ENCODE data around the gene FASN. TPM values are rescaled to one million over a fixed set of nuclear protein-coding genes. Genes with fewer than 3 reads are reported as not detected.

The FASN gene
- total RNA-seq, 2 experiments from 2014 or later: 255 to 261 TPM

DNA sequence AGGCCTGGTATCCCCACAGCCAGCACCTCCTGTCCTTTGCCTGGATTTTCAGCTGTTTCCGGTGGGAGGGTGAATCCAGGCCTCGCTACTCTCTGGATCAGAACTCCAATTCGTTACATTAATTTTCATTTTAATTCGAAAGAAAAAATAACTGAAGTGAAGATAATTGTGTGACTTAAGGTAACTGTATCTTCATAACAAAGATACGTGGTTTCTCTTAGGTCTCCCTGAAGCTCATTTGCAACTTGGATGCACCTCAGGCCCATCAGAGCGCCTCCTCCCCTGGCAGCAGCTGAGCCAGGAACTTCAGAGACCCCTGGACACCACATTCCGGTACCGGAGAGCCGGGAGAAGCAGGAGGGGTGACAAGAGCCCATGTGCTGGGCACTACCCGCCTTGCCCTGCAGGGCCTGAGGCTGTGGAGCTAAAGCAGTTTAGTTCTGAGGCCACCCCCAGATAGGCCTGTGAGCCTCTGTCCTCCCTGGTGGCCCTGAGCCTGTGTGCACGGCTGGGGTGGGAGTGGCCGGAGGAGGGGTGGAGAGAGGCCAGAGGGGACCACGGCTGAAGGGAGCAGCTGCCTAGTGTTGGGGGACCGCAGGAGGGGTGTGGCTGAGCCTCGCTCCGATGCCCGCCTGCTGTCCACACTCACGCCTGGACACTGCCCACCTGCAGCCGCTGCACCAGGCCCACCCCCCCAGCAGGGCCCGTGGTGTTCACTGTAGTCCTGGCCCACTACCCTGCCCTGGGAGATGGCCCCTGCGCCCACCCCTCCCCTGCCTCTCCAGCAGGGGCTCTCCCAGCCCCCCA is 21.0 kb downstream of the FASN start:
- Mint-ChIP-seq H3K27me3 (ENCODE audit: low read depth) (peaks cover 3% of the 10 kb centered on the region), H3K9me3 (ENCODE audit: insufficient read depth) (no peaks in the 10 kb centered on the region), H3K27ac (no peak overlapping the region), H3K4me1 (ENCODE audit: low read depth) (no peaks in the 10 kb centered on the region), H3K4me3 (no peak overlapping the region), H3K36me3 (ENCODE audit: low read depth) (peaks cover 13% of the 10 kb centered on the region)
- ChIA-PET CTCF (interaction anchor here (0.5 kb wide), 1 partner anchor 50 kb away, joined by 3 read pairs; no protein-coding TSS in a partner anchor), POLR2A (interaction anchor here (1.3 to 1.4 kb wide), 2 partner anchors 10 to 11 kb away, joined by 4 to 7 read pairs; partner anchors contain the start of gene DUS1L)
- ATAC-seq (no peak), DNase-seq (no peak)

DNA sequence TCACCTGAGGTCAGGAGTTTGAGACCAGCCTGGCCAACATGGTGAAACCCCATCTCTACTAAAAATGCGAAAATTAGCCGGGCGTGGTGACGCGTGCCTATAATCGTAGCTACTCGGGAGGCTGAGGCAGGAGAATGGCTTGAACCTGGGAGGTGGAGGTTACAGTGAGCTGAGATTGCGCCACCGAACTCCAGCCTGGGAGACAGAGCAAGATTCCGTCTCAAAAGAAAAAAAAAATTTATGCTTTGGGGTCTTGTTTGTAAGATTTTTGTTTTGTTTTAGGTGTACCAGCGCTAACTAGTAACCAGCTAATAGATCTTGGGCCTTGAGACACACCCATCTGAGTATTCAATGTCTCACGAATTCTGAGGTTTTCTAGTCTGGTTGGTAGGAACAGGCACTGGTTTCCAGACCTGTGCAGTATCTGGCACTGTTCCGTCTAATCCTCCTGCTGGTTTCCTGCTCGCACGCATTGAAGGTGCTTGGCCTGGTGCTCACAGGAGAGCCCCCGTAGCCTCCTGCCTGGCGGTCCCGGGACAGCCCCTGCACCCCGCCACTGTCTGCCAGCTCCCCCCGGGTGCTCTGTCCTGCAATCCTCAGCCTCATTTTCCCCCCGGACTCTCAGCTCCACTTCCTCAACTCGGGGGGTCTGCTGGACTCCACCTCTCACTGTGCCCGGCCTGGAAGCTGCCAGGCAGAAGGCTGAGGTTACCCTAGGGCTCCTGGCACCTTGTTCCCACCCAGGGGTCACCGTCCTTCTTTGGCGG is 21.8 kb downstream of the FASN start:
- ChIA-PET POLR2A (interaction anchor here (1.3 kb wide), 1 partner anchor 10 kb away, joined by 4 read pairs; no protein-coding TSS in a partner anchor), CTCF (no interaction called here)
- Mint-ChIP-seq H3K27ac (no peak overlapping the region), H3K4me1 (ENCODE audit: low read depth) (no peaks in the 10 kb centered on the region), H3K36me3 (ENCODE audit: low read depth) (peaks cover 13% of the 10 kb centered on the region), H3K27me3 (ENCODE audit: low read depth) (peaks cover 3% of the 10 kb centered on the region), H3K9me3 (ENCODE audit: insufficient read depth) (no peaks in the 10 kb centered on the region), H3K4me3 (no peak overlapping the region)
- DNase-seq: no peak
- ATAC-seq: no peak

DNA sequence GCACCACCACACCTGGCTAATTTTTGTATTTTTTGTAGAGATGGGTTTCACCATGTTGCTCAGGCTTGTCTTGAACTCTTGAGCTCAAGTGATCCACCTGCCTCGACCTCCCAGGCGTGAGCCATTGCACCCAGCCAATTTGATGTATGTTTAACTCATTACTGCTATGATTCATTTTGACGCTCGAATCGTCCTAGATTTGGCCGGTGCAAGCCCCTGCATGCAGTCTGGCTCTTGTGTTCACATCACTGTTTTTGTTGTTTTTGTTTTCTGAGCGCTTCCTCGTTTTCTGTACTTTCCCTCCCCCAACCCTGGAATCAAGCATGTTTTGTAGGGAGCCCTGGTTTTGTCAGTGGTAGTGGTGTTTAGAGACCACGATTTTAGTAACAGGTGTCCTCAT is 24.6 kb downstream of the FASN start:
- Mint-ChIP-seq H3K4me3 (no peak overlapping the region), H3K36me3 (ENCODE audit: low read depth) (peaks cover 3% of the 10 kb centered on the region), H3K4me1 (ENCODE audit: low read depth) (no peaks in the 10 kb centered on the region), H3K27ac (no peak overlapping the region), H3K9me3 (ENCODE audit: insufficient read depth) (no peaks in the 10 kb centered on the region), H3K27me3 (ENCODE audit: low read depth) (peaks cover 3% of the 10 kb centered on the region)
- CTCF ChIA-PET: no interaction called here
- DNase-seq: no peak
- ATAC-seq: no peak
- POLR2A ChIA-PET: no interaction called here

DNA sequence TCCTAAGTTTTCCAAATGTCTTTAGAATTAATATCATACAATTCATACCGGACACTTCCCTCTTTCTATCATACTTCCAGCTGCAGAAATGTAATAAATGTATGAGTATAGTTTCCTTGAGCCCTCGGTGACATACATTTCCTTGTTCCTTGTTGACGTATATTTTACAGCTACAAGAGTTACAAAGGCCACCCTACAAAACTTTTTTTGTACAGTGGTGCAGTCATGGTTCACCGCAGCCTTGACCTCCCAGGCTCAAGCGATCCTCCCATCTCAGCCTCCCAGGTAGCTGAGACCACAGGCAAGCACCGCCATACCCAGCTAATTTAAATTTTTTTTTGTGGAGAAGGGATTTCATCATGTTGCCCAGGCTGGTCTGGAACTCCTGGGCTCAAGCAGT is 25.2 kb downstream of the FASN start:
- ChIA-PET CTCF (interaction anchor here (1.2 kb wide), 1 partner anchor 36 kb away, joined by 3 read pairs; no protein-coding TSS in a partner anchor), POLR2A (no interaction called here)
- Mint-ChIP-seq H3K27ac (no peak overlapping the region), H3K4me1 (ENCODE audit: low read depth) (no peaks in the 10 kb centered on the region), H3K4me3 (no peak overlapping the region), H3K27me3 (ENCODE audit: low read depth) (peaks cover 3% of the 10 kb centered on the region), H3K36me3 (ENCODE audit: low read depth) (no peaks in the 10 kb centered on the region), H3K9me3 (ENCODE audit: insufficient read depth) (no peaks in the 10 kb centered on the region)
- ATAC-seq (no peak), DNase-seq (no peak)

DNA sequence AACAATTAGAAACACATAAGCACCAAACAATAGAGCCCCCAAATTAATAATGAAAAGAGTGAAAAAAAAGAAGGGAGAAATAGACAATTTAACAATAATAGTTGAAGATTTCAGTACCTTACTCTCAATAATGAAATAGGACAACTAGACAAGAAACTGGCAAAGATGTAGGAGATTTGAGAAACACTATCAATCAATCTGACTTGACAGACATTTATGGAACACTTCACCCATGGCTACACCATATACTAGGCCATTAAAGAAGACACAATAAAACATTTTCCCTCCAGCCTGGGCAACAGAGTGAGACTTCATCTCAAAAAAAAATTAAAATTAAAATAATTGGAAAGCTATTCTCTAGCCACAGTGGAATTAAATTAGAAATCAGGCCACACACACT is 27.4 kb downstream of the FASN start:
- Mint-ChIP-seq H3K9me3 (ENCODE audit: insufficient read depth) (no peaks in the 10 kb centered on the region), H3K4me3 (no peak overlapping the region), H3K4me1 (ENCODE audit: low read depth) (peaks cover 7% of the 10 kb centered on the region), H3K27me3 (ENCODE audit: low read depth) (peaks cover 3% of the 10 kb centered on the region), H3K36me3 (ENCODE audit: low read depth) (no peaks in the 10 kb centered on the region), H3K27ac (no peak overlapping the region)
- ATAC-seq: no peak
- DNase-seq: no peak
- CTCF ChIA-PET: interaction anchor here (2.3 kb wide), 1 partner anchor 33 kb away, joined by 6 read pairs; the partner anchor contains the start of gene DCXR
- POLR2A ChIA-PET: no interaction called here

DNA sequence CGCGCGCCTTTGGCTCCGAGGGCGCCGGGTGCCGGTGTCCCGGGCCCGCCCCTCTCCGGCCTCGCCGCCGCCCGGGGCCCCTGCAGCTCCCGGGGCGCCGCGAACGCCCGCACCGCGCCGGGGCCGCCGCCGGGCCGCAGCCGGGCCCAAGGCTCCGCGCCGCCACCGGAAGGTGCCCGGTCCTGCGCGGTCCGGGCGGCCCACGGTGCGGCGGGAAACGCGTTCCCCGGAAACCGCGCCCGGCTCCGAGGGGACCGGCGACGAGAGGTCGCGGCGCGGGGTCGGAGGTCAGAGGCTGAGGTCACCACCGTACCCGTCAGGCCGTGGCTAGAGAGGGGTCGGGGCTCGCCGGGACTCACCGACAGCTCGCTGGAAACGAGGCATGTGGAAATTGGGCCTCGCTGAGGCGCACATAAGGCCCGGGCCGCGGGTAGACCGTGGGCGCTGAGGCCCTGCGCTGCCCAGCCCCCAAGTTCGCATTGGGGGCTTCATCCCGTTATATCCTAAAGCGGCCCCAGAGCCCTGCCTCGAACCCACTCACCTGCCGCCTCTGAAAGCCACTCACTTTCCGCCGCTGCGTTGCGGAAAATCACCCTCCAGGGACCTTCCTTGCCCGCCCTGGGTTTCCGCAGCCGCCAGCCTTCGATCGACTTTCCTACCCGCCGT is 32.3 kb downstream of the FASN start, which contains the start of gene DUS1L:
Gene DUS1L (minus strand): TSS at position 167 of the 666 bp plus-strand sequence. CDS start 745 bp downstream, outside the sequence.
- Mint-ChIP-seq H3K27ac (peak within 1 kb of the TSS; percentile 86), H3K27me3 (ENCODE audit: low read depth) (no peaks in the 10 kb centered on the region), H3K4me3 (peak within 1 kb of the TSS; percentile 84), H3K36me3 (ENCODE audit: low read depth) (no peaks in the 10 kb centered on the region), H3K9me3 (ENCODE audit: insufficient read depth) (no peaks in the 10 kb centered on the region), H3K4me1 (ENCODE audit: low read depth) (peaks cover 19% of the 10 kb centered on the region)
- ChIA-PET POLR2A (interaction anchor here (0.6 to 2.2 kb wide), 4 partner anchors 12 to 31 kb away, joined by 3 to 7 read pairs (median 4); partner anchors contain the start of genes DCXR and GPS1), CTCF (interaction anchor here (2.2 kb wide), 1 partner anchor 28 kb away, joined by 11 read pairs; the partner anchor contains the start of gene DCXR)
- DNase-seq: peak; percentile 70
- ATAC-seq: peak; percentile 86

DNA sequence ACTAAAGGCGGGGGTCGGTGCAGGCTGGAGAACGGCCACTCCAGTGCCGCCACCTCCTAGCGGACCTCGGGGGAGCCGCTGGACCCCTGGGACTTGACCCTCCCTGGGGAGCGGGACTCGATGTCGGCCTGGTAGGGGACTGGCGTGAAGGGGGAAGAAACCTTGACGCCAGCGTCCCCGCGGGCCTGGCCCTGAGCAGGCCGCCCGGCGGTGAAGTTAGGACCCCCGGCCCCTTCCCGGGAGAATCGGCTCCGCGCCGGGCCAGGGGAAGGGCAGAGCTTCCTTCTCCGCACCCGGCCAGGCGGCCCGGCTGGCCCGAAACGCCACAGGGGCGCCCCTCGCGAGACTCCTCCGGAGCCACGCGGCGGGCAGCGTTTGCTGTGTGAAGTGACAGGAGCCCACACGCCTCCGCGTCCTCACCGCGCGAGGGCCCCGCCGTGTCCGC is 32.8 kb downstream of the FASN start:
- DNase-seq (no peak), ATAC-seq (peak; percentile 62)
- Mint-ChIP-seq H3K27me3 (ENCODE audit: low read depth) (no peaks in the 10 kb centered on the region), H3K4me3 (peak overlapping the region; percentile 70), H3K9me3 (ENCODE audit: insufficient read depth) (no peaks in the 10 kb centered on the region), H3K36me3 (ENCODE audit: low read depth) (peaks cover under 1% of the 10 kb centered on the region), H3K4me1 (ENCODE audit: low read depth) (peaks cover 19% of the 10 kb centered on the region), H3K27ac (peak overlapping the region; percentile 72)
- CTCF ChIA-PET: interaction anchor here (2.2 kb wide), 1 partner anchor 28 kb away, joined by 11 read pairs; the partner anchor contains the start of gene DCXR
- POLR2A ChIA-PET: interaction anchor here (0.6 to 2.2 kb wide), 6 partner anchors 12 to 104 kb away, joined by 3 to 7 read pairs (median 4); partner anchors contain the start of genes DCXR and GPS1

DNA sequence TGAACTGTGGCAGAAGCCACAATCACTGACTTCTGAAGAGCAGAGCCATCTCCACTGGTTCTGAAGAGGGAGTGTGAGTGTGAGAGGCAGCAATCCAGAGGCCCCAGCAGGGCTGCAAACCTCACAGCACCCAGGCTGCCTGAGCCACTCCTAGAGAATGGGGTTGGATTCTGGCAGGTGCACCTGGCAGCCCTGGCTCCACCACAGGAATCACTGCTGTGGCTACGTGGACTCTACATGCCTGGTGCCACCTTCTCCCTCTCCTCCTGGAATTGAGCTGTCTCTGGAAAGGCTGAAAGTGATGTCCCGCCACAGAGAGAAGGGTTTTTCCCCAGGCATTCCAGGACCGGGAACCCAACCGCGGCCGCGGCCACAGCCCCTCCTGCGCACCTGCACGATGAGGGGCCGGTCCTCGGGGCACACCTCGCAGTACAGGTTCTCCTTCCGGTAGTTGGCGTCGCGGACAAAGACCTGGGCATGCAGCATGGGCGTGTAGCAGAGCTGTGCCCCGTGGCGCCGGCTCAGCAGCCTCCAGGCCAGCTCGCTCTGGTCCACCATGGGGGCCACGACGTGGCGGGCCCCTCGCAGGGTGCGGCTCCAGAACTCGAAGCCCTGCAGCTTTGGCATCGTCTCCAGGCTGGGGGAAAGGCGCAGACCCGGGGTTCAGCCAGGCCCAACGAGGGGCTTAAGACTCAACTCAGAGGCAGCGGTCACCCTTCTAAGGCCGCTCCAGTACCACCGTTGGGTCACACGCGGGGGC is 33.4 kb downstream of the FASN start:
- Mint-ChIP-seq H3K27me3 (ENCODE audit: low read depth) (no peaks in the 10 kb centered on the region), H3K4me3 (peak overlapping the region; percentile 70), H3K27ac (peak overlapping the region; percentile 72), H3K36me3 (ENCODE audit: low read depth) (peaks cover 2% of the 10 kb centered on the region), H3K9me3 (ENCODE audit: insufficient read depth) (no peaks in the 10 kb centered on the region), H3K4me1 (ENCODE audit: low read depth) (peaks cover 19% of the 10 kb centered on the region)
- ChIA-PET POLR2A (interaction anchor here (0.9 to 2.2 kb wide), 4 partner anchors 14 to 105 kb away, joined by 3 to 6 read pairs (median 4); partner anchors contain the start of gene DCXR), CTCF (interaction anchor here (1.2 to 2.2 kb wide), 2 partner anchors 27 kb away, joined by 3 to 11 read pairs; partner anchors contain the start of gene DCXR)
- no peak for ATAC-seq
- DNase-seq: no peak

DNA sequence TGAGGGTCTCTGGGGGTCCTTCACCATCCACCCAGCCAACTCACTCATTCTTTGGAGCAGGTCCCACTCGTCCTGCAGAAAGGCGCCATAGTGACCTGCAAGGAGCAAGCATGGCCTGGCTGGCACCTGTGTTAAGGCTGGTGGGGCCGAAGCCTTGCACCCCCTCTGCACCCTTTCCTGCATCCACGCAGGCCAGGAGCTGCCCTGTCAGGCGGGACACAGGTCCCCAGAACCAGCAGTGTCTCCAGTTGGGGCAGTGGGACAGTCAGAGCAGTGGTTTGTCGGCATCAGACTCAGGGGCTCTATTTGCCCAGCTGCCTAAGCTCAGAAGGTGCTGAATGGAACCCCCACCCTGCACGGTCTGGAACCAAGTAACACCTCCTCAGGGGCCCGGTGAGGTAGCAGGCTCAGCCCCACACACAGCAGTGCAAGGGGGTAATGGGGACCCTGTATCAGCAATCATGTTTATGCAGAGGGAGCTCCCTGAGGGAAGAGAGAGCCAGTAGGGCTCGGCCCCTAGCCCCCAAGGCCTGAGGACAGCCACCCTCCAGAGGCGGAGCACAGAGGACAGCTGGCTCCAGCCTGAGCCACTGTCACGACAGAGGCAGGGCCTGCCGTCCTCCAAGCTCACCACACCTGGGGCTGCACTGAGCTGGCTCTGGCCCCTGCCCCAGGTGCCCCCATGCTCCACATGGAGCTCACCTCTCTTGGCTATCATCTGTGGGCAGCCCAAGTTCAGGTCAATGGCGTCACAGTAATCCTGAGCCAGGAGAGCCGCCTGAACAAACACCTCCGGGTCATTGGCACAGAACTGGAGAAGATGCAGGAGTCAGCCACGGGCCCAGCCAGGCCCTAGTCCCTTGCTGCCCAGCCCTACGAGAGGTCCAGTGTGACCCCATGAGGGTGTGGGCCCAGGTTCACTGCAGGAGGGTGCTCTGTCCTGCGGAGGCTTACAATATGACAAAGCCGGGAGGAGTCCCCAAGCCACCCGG is 34.3 kb downstream of the FASN start:
- ChIA-PET CTCF (interaction anchor here (0.7 to 1.2 kb wide), 2 partner anchors 26 to 34 kb away, joined by 3 read pairs; partner anchors contain the start of gene DCXR), POLR2A (interaction anchor here (0.6 to 1.5 kb wide), 4 partner anchors 13 to 134 kb away, joined by 3 to 5 read pairs (median 4); no protein-coding TSS in a partner anchor)
- DNase-seq (no peak), ATAC-seq (no peak)
- H3K9me3 Mint-ChIP-seq (ENCODE audit: insufficient read depth): no peaks in the 10 kb centered on the region
- peak overlapping the region; percentile 70 for H3K4me3 Mint-ChIP-seq
- H3K27me3 Mint-ChIP-seq (ENCODE audit: low read depth): no peaks in the 10 kb centered on the region
- peaks cover 19% of the 10 kb centered on the region for H3K4me1 Mint-ChIP-seq (ENCODE audit: low read depth)
- H3K27ac Mint-ChIP-seq: peak overlapping the region; percentile 72
- H3K36me3 Mint-ChIP-seq (ENCODE audit: low read depth): peaks cover 2% of the 10 kb centered on the region

DNA sequence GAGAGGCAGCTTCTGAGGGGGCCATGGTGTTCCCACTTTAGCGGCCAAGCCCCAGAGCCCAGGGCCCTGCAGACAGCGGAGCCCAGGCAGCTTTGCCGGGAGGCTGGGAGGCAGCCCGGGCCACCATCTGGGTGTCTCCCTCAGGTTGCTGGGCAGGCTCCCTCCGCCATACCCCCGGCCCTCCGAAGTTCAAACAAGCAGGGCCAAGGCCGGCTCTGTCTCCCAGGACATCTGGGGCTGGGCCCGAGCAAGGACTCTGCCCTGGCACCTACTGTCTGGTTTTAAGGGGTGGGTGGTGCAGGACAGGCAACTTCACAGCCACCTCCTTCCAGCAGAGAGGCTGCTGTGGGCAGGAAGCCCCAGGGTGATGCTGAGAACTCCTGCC is 35.1 kb downstream of the FASN start:
- H3K4me3 Mint-ChIP-seq: no peak overlapping the region
- no peaks in the 10 kb centered on the region for H3K27me3 Mint-ChIP-seq (ENCODE audit: low read depth)
- CTCF ChIA-PET: no interaction called here
- peaks cover 19% of the 10 kb centered on the region for H3K4me1 Mint-ChIP-seq (ENCODE audit: low read depth)
- H3K9me3 Mint-ChIP-seq (ENCODE audit: insufficient read depth): no peaks in the 10 kb centered on the region
- no peak for ATAC-seq
- POLR2A ChIA-PET: interaction anchor here (1.0 kb wide), 2 partner anchors 23 to 95 kb away, joined by 3 read pairs; no protein-coding TSS in a partner anchor
- no peak for DNase-seq
- peaks cover 5% of the 10 kb centered on the region for H3K36me3 Mint-ChIP-seq (ENCODE audit: low read depth)
- H3K27ac Mint-ChIP-seq: no peak overlapping the region
